PC-9 (cell line): Measurements from ENCODE around the gene GLDN. TPM values are rescaled to one million over a fixed set of nuclear protein-coding genes. Genes with fewer than 3 reads are reported as not detected.

Experiments
- BruUV-seq: library from RNA; stranded (reverse); fragments of 400-500 nt; replicated peaks from 2 replicates; lab custom pipeline; 2021; lab: Mats Ljungman, UMichigan
- CTCF ChIA-PET: fragments of 300-600 bp; sonication (Branson Sonifier 250); formaldehyde crosslinking; loops from one replicate; lab custom pipeline; 2022; ENCODE audit warnings: antibody characterized with exemption; lab: Charles Lee
- POLR2A ChIA-PET: fragments of 300-600 bp; sonication (Branson Sonifier 250); formaldehyde crosslinking; loops from one replicate; lab custom pipeline; 2022; ENCODE audit warnings: antibody characterized with exemption; ENCODE audit not compliant: unreplicated experiment; lab: Charles Lee
- DNase-seq, 2 experiments: peaks; one replicate each; pipeline versions ENCODE4 v3.0.0 to v3.0.0-alpha.2; 2015 to 2022; ENCODE audit warnings: mixed read lengths in 1 of 2
- H2AFZ ChIP-seq: fragments of 200-600 bp; sonication (generic); 2 replicates; pipeline ENCODE4 v1.8.1; 2017; ENCODE audit warnings: antibody characterized with exemption
- H3F3A ChIP-seq: fragments of 200-600 bp; sonication (generic); 2 replicates; pipeline ENCODE4 v1.8.1; 2017; ENCODE audit warnings: antibody characterized with exemption, mild to moderate bottlenecking, low read depth; ENCODE audit not compliant: insufficient read depth
- H3K27ac ChIP-seq: fragments of 200-600 bp; sonication (generic); 2 replicates; pipeline ENCODE4 v1.6.1; 2016; ENCODE audit warnings: mixed run types
- H3K27me3 ChIP-seq: fragments of 200-600 bp; sonication (generic); 2 replicates; pipeline ENCODE4 v1.6.1; 2016; ENCODE audit warnings: low read depth, mixed run types; ENCODE audit not compliant: insufficient read depth
- H3K36me3 ChIP-seq: fragments of 200-600 bp; sonication (generic); 2 replicates; pipeline ENCODE4 v1.6.1; 2016; ENCODE audit warnings: low read depth, mixed run types
- H3K4me1 ChIP-seq: fragments of 200-600 bp; sonication (generic); replicated peaks from 2 replicates; pipeline ENCODE4 v1.6.1; 2016; ENCODE audit warnings: mixed run types; ENCODE audit not compliant: insufficient read depth
- H3K4me2 ChIP-seq: fragments of 200-600 bp; sonication (generic); 2 replicates; pipeline ENCODE4 v1.6.1; 2017; ENCODE audit warnings: mixed run types
- H3K4me3 ChIP-seq: fragments of 200-600 bp; sonication (generic); 2 replicates; pipeline ENCODE4 v1.6.1; 2016; ENCODE audit warnings: mixed run types
- H3K79me2 ChIP-seq: fragments of 200-600 bp; sonication (generic); 2 replicates; pipeline ENCODE4 v1.6.1; 2017; ENCODE audit warnings: low read depth, mixed run types
- H3K9me2 ChIP-seq: fragments of 200-600 bp; sonication (generic); 2 replicates; pipeline ENCODE4 v1.8.1; 2017; ENCODE audit warnings: mild to moderate bottlenecking; ENCODE audit not compliant: insufficient read depth
- H3K9me3 ChIP-seq: fragments of 200-600 bp; sonication (generic); 2 replicates; pipeline ENCODE4 v1.8.1; 2016; ENCODE audit warnings: low read depth; ENCODE audit not compliant: insufficient read depth
- H4K20me1 ChIP-seq: fragments of 200-600 bp; sonication (generic); 2 replicates; pipeline ENCODE4 v1.8.1; 2017; ENCODE audit not compliant: insufficient read depth
- EZH2 ChIP-seq: fragments of 200-600 bp; sonication (generic); IDR thresholded peaks from 2 replicates; pipeline ENCODE4 v1.8.0; 2017; ENCODE audit warnings: antibody characterized with exemption, low read depth
- intact Hi-C: fragments of 100-400 bp; cut with micrococcal nuclease; formaldehyde crosslinking; loops from one replicate; pipeline ENCODE4 v1.10.0; 2022; ENCODE audit not compliant: unreplicated experiment
- total RNA-seq: library from RNA; stranded (reverse); gene quantifications from 2 replicates; pipeline ENCODE4 v1.2.3, GENCODE V29; 2021
- TF ChIP-seq, protein P1 (sequence below): fragments of 200-600 bp; sonication (generic); conservative IDR thresholded peaks from 2 replicates; pipeline ENCODE4 v1.6.1; 2017; ENCODE audit warnings: mixed run types, antibody characterized with exemption, mild to moderate bottlenecking, moderate library complexity

The GLDN gene
- total RNA-seq, 1 experiment from 2014 or later: not detected

GRCh38 chr15:51386960-51387698 lies 45.7 kb downstream of the GLDN start:
- POLR2A ChIA-PET: no interaction called here
- no TSS peak for BruUV-seq

DNA sequence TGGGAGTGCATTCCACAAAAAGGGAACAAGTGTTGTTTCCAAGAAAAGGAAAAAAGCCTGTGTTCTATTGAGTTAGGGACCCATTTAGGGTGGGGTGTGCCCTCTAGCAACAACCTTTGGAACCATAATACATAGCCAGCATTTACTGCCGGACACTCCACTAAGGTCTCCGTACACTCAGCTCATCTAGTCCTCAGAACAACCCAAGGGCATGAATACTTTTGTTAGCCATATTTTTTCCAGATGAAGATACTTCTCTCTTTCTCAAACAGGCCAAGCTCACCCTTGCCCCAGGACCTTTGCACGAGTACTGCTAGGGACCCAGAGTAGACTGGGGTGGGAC lies 46.2 kb downstream of the GLDN start:
- no peak for TF ChIP-seq EZH2
- TF ChIP-seq, protein P1, sequence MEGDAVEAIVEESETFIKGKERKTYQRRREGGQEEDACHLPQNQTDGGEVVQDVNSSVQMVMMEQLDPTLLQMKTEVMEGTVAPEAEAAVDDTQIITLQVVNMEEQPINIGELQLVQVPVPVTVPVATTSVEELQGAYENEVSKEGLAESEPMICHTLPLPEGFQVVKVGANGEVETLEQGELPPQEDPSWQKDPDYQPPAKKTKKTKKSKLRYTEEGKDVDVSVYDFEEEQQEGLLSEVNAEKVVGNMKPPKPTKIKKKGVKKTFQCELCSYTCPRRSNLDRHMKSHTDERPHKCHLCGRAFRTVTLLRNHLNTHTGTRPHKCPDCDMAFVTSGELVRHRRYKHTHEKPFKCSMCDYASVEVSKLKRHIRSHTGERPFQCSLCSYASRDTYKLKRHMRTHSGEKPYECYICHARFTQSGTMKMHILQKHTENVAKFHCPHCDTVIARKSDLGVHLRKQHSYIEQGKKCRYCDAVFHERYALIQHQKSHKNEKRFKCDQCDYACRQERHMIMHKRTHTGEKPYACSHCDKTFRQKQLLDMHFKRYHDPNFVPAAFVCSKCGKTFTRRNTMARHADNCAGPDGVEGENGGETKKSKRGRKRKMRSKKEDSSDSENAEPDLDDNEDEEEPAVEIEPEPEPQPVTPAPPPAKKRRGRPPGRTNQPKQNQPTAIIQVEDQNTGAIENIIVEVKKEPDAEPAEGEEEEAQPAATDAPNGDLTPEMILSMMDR: no peak
- H3K4me3 ChIP-seq: no peak overlapping the region
- no peaks in the 10 kb centered on the region for H3K9me3 ChIP-seq
- no peak overlapping the region for H3K4me2 ChIP-seq
- DNase-seq: no peak
- H2AFZ ChIP-seq: no peak overlapping the region
- H3K27ac ChIP-seq: no peak overlapping the region
- no peaks in the 10 kb centered on the region for H3K4me1 ChIP-seq
- no peaks in the 10 kb centered on the region for H4K20me1 ChIP-seq
- H3K9me2 ChIP-seq: no peaks in the 10 kb centered on the region
- intact Hi-C loops: no loop called here
- POLR2A ChIA-PET: no interaction called here
- H3K79me2 ChIP-seq: no peaks in the 10 kb centered on the region
- CTCF ChIA-PET: no interaction called here
- no peaks in the 10 kb centered on the region for H3K36me3 ChIP-seq
- BruUV-seq: no TSS peak
- H3F3A ChIP-seq: no peaks in the 10 kb centered on the region
- no peaks in the 10 kb centered on the region; the same call in 1 of the 2 replicates for H3K27me3 ChIP-seq

More at GRCh38 chr15:51386960-51387698, 45.7 kb downstream of the GLDN start:
- Histone ChIP-seq H3K9me2 (no peaks in the 10 kb centered on the region), H3K27me3 (no peaks in the 10 kb centered on the region; the same call in 1 of the 2 replicates), H2AFZ (no peak overlapping the region), H3K27ac (no peak overlapping the region), H3K79me2 (no peaks in the 10 kb centered on the region), H3F3A (no peaks in the 10 kb centered on the region), H3K4me3 (no peak overlapping the region), H3K36me3 (no peaks in the 10 kb centered on the region), H4K20me1 (no peaks in the 10 kb centered on the region), H3K4me2 (no peak overlapping the region), H3K9me3 (no peaks in the 10 kb centered on the region), H3K4me1 (no peaks in the 10 kb centered on the region)
- TF ChIP-seq, protein P1: no peak
- TF ChIP-seq EZH2: no peak
- intact Hi-C loops: no loop called here
- CTCF ChIA-PET: no interaction called here
- no peak for DNase-seq

DNA sequence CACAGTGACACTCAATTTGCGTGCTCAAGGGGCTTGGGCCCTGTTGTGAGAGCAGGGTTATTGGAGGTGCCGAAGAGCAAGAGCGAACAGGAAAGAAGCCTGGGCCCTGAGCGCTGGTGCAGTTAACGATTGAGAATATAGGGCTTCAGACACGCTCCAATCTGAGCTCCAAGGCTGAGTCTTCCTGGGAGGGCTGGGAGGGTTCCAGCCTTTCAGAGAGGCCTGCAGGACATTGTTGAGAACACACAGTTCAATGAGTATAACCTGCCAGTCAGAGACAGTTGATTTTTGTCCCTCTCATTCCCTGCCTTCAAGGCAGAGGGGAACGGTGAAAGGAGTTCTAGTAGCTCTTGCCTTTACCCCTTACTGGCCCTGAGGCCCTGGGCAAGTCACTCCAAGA lies 47.3 kb downstream of the GLDN start:
- H3K4me1 ChIP-seq: no peaks in the 10 kb centered on the region
- no peak overlapping the region for H3K27ac ChIP-seq
- H3K4me2 ChIP-seq: no peak overlapping the region
- H4K20me1 ChIP-seq: no peaks in the 10 kb centered on the region
- H3K4me3 ChIP-seq: no peak overlapping the region
- no peaks in the 10 kb centered on the region for H3F3A ChIP-seq
- BruUV-seq: no TSS peak
- no peaks in the 10 kb centered on the region for H3K79me2 ChIP-seq
- TF ChIP-seq, protein P1: no peak
- no peak for TF ChIP-seq EZH2
- POLR2A ChIA-PET: no interaction called here
- CTCF ChIA-PET: no interaction called here
- H3K27me3 ChIP-seq: no peaks in the 10 kb centered on the region
- no peak for DNase-seq
- no peaks in the 10 kb centered on the region for H3K9me2 ChIP-seq
- no peaks in the 10 kb centered on the region for H3K9me3 ChIP-seq
- H2AFZ ChIP-seq: no peak overlapping the region
- intact Hi-C loops: no loop called here
- no peaks in the 10 kb centered on the region for H3K36me3 ChIP-seq
